Renal pelvis (tissue), 4 donors: Measurements from ENCODE around the gene DIP2B. TPM values are rescaled to one million over a fixed set of nuclear protein-coding genes. Genes with fewer than 3 reads are reported as not detected.
"Not testable (repeated sequence)": the region's sequence is repeated elsewhere in the genome, so short reads cannot be mapped to it uniquely, and the experiment has no call there.

Experiments used
- DNase-seq: peaks from one replicate; pipeline ENCODE4 v3.0.0-alpha.2; 2013
- polyA plus RNA-seq, 3 donors: library from polyadenylated mRNA; unstranded; fragments of 120-200 nt; gene quantifications; one replicate each; pipeline ENCODE4 v1.2.1, GENCODE V29; 2013; ENCODE audit not compliant: insufficient read length in 3 of 3

The DIP2B gene
- polyA plus RNA-seq, 3 donors: 22.7 to 25.5 (median 25.2) TPM

DNA sequence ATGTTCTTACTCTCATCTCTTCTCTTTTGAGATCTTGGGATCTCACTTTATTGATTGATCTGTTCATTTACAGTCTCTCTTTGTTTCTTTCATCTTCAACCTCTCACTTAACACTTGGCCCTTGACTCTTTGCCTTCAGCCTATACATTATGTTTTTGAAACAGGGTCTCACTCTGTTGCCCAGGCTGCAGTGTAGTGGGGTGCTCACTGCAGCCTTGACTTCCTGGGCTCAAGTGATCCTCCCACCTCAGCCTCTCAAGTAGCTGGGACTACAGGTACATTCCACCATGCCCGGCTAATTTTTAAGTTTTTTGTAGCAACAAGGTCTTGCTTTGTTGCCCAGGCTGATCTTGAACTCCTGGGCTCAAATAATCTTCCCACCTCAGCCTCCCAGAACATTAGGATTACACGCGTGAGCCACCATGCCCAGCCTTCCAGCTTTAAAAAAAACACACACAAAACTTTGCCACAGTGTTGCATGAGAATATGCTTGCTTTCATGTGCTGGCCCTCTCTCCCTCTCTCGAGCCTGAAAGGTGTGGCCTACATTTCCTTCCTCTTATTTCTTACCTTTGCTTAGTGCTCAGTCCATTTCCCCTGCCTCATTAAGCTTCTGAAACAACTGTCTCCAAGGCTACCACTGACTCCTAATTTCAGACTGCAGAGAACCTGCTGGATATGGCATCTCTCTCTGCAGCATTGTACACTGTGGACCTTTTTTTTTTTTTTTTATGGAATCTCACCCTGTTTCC, 9.9 kb downstream of the DIP2B start:
- no peak for DNase-seq

DNA sequence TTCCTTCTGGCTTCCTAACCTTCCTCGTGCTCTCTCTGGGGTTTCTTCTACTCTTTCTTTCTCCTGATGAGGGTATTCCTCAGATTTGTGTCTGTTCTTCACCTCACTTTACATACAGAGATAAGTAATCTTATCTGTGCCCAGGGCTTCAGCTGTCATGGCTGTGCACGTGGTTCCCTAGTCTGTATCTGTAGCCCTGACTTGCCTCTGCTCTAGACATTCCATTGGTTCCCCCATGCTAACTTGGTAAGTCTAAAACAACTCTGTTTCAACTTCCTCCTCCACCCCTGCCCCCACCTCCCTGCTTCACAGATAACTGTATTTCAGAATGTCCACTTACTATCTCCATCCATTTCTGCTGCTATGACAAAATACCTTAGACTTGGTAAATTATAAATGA, 10.8 kb downstream of the DIP2B start:
- DNase-seq: no peak

DNA sequence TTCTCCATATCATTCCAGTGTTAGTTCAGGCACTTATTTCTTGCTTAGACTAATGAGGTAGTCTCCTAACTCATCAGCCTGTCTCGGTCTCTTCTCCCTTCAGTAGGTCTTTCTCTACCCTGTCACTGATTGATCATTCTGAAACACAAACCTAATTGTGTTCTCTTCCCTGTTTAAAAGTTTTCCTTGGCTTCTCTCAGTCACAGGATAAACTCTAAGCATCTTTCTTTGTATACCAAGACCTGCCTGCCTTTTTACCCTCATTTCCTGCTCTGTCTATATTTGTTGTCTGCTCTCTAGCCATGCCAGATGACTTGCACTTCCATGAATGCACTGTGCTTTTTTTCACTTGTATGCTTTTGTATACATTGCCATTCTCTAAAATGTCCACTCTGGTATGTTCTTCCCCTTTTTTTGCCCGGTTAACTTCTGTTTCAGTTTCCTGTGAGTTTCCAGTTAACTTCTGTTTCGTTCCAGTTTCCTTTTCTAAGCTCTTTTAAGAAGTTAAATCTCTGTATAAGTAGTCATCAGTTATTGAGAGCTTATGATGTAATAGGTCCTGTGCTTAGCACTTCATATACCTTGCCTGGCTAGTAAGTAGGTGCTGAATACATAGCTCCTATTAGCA, 12.8 kb downstream of the DIP2B start:
- DNase-seq: no peak

DNA sequence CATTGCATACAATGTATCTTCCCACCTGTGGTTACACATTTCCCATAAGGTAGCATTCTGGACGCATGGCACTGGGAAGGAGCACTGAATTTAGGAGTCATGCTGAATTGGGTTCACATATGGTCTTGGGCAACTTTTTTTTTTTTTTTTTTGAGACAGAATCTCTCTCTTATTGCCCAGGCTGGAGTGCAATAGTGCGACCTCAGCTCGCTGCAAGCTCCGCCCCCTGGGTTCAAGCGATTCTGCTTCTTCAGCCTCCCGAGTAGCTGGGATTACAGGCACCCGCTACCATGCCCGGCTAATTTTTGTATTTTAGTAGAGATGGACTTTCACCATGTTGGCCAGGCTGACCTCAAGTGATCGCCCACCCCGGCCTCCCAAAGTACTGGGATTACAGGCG, 13.3 kb downstream of the DIP2B start:
- no peak for DNase-seq

DNA sequence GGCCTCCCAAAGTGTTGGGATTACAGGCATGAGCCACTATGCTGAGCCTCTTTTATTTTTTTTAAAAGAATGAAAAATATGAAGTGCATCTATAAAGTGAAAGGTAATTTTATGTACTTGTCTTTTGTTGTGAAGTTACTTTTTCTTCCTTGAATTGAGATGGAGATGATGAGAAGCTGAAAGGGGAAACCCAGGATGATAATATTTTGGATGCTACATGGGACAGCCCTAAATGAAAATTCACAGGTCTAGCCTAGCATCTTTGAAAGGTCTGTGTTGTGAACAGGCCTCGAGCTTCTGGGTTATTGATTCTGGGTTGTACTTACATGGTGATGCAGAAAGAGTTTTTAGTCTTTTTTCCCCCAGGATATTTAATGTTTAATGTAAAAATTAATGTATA, 14.6 kb downstream of the DIP2B start:
- no peak for DNase-seq

DNA sequence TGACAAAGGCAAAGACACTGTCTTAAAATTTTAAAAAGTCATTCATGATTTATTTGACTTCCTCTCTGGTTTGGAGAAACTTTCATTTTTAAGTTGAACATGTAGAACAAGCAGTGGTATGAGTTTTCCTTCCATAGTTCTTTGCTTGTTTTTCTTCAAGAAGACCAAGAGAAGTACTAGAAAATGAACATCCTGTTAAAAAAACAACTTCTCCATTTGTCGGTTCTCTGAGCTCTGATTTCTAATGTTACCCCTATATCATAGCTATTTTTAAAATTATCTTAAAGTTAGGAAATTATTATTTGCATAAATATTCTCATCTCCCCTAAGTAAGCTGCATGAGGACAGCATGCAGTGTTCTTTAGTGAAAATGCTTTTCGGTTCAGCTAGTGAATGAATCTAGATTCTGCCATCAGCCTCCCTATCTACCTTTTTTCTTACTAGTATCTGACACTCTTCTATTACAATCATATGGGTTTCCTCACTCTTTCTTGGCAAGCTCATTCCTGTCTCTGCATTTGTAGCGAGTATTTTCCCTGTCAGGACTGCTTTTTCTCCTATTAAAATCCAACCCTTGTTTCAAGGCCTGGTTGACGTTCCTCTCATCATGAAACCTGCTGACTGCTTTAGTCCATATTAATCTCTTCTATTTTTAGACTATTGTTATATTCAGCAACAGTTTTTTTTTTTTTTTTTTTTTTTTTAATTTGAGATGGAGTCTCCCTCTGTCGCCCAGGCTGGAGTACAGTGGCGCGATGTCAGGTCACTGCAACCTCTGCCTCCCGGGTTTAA, 15.8 kb downstream of the DIP2B start:
- DNase-seq: no peak

DNA sequence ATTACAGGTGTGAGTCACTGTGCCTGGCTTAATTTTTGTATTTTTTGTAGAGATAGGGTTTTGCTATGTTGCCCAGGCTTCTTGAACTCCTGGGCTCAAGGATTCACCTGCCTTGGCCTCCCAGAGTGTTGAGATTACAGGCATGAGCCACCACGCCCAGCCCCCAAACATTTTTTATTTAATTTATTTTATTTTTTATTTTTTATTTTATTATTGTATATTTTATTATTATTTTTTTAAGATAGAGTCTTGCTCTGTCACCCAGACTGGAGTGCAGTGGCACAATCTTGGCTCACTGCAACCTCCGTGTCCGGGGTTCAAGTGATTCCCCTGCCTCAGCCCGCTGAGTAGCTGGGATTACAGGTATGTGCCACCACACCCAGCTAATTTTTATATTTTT, 17.0 kb downstream of the DIP2B start:
- not testable (repeated sequence) for DNase-seq

DNA sequence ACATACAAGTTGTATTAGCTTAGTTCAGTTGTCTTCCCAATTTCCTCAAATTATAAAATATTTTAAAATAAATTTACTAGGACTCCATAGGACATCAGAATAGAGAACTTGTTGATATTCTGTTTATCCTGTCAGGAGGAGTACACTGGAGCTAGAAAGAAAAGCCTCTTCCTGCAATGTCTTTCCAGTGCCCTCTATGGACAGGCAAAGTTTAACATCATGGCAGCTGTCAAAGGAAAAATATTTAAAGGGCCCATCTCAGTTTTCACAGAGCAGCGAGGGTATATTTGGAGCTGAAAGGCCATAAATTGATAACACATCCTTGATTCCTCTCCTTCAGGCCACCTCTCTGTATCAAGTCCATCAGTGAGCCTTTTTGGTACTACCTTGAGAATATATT, 19.0 kb downstream of the DIP2B start:
- no peak for DNase-seq

DNA sequence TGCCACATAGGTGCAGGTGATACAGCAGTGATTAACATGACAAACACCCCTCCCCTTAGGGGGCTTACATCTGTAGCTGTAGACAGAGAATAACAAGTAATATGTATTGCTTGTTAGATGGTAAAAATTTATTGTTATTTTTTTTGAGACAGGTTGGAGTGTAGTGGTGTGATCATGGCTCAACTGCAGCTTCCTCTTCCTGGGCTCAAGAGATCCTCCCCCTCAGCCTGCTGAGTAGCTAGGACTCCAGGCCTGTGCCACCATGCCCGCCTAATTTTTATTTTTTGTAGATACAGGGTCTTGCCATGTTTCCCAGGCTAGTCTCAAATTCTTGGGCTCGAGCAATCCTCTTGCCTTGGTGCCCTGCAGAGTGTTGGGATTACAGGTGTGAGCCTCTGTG, 19.8 kb downstream of the DIP2B start:
- DNase-seq: no peak

DNA sequence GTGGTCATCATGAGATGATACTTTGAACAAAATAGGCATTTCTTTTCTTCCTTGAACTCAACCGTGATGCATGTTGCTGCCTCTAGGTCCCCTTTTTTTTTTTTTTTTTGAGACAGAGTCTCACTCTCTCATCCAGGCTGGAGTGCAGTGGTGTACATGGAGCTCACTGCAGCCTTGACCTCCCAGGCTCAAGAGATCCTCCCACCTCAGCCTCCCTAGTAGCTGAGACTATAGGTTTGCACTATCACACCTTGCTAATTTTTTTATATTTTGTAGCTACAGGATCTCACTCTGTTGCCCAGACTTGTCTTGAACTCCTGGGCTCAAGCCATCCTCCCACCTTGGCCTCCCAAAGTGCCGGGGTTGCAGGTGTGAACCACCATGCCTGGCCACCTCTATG, 20.6 kb downstream of the DIP2B start:
- no peak for DNase-seq

DNA sequence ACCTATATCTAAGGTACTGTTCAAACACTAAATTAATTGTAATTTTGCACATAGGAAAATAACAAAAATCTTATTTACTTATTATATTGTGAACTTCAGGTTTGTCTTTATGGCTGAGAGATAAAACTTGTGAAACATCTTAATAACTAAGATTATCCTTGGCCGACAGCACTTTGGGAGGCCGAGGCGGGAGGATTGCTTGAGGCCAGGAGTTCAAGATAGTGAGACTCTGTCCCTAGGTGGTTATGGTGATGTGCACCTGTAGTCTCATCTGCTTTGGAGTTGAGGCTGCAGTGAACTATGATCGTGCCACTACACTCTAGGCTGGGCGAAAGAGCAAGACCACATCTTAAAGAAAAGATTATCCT, 22.6 kb downstream of the DIP2B start:
- DNase-seq: no peak

DNA sequence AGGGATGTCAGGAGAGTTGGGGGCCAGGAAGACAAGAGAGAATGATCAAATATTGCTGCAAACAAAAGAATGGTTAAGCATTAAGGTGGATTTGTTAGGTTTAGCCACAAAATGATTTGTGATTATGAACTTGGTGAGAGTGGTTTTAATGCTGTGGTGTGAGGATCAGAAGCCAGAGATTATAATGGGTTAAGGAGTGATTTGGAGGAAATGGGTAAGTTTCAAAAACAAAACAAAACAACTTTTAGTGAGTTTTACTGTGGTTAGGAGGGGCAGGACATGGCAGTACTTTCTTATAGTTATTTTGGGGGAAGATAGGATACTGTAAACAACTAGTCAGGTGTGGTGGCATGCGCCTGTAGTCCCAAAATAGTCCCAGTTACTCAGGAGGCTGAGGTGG, 24.0 kb downstream of the DIP2B start:
- no peak for DNase-seq

DNA sequence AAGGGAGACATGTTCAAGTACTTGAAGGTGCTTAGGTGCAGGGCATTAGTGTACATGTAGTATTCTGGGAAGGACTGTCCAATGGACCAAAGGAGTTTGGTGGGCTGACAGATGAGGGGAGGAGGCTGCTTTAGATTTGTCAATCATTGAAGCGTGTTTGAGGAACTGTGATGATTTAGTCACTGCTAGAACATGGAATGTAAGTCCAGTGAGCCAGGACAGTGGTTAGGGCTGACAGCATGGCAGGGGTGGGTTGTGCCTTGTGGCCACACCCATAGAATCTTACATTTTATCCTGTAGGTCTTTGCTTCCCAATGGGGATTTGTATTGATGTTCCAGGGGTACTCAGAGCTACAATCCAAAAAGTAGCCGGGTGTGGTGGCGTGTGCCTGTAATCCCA, 24.6 kb downstream of the DIP2B start:
- no peak for DNase-seq

DNA sequence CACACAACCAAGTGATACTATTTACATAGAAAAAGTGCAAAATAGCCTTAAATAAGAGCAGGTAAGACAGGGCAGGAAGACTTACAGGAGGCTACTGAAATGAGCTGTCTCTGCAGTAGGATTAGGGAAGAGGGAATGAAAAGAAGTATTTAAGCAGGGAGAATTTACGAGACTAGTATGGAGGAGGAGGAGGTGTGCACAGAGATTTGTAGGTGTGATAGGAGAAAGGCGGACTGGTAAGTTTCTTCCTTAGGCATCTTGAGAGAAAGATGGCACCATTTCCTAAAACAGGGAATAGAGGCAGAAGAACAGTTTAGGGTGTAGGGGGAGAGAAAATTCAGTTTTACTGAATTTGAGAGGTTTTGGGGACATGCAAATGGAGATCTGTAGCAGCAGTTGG, 25.7 kb downstream of the DIP2B start:
- no peak for DNase-seq

DNA sequence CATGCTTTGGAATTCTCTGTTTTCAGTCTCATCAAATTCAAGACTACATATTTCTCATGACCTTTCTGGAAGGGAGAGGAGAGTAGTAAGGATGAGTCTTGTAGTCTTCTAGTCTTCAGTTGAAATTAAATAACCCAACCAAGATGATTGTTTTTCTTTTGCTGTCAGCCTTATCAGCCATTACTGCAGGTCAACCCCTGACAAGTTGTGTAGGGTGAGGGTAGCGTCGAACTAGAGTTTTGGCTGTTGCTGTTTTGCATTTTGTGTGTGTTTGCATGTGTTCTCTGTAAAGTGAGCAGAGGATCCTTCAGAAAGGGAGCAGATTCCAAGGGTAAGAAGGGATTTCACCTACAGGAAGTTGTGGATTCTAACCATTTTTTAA, 28.4 kb downstream of the DIP2B start:
- DNase-seq: no peak

DNA sequence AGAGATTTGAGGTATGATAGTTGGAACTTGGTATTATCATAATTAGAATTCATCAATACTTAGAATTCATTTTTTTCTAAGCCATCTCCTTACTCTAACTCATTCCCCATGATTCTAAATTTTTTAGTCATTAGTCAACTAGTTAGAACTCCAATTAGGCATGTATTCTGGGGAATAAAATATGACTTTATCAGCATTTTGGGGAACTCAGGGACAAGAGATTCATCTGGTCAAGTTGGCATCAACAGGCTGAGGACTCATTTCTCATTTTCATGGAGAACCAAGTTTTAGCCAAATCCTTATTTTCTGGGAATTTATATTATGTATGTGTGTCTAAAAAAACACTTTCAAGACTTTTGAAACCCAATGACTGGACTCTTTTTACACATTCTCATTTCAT, 29.2 kb downstream of the DIP2B start:
- no peak for DNase-seq

DNA sequence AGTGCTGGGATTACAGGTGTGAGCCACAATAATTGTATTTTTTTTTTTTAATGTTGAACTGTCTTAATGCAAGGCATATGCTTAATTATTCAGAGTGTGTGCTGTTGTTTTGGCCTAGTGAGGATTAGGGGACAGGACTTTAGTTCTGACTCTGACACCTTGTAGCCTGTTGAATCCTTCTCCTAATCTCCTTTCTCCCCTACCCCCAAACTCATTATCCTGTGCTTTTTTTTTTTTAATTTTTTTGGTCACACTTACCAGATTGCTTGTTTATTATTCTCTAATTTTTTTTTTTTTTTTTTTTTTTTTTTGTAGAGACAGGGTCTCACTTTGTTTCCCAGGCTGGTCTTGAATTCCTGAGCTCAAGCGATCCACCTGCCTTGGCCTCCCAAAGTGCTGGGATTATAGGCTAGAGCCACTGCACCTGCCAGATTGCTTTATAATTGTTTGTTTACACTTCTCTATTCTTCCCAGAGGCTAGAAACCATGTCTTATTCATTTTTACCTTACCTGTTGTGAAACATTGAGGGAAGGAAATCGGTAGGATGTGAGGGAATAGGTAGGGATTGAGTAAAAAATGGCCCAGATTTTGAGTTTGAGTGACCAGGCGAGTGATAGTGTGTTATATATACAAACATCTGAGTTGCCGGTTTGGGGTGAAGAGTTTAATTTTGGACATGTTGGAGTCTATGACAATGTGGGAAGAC, 32.2 kb downstream of the DIP2B start:
- DNase-seq: no peak

DNA sequence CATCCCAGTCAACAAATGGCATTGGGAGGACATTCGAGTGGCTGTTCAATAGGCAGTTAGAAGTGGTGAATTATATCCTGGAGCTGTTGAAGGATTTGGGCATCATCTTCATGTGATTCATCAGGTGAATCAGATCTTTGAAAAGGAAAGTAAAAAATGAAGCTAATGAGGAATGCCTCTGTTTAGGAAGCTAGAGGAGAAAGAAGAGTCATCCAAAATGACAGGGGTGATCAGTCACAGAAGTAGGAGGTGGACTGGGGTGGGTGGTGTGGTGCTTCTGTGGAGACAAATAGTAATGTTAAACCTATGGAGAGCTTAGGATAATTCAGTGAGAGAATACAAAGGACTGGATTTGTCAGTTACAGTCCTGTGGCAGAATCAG, 32.7 kb downstream of the DIP2B start:
- DNase-seq: no peak

DNA sequence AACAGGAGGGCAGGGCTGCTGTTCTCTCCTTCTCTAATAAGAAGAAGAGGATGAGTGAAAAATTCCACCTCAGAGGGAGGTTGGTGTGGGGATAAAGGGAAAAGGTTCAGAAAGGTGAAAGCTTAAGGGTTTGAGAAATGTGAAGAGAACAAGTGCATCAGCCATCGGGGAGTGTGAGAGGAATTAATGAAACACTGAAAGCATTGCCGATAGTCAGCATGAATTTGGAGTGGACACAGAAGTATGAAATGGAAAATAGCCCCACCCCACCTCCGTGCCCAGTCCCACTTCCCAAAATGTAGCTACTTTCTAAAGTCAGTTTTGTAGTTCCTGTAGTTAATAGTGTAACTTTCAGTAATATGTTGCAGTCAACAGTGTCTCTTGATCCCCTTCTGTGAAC, 33.4 kb downstream of the DIP2B start:
- DNase-seq: no peak

DNA sequence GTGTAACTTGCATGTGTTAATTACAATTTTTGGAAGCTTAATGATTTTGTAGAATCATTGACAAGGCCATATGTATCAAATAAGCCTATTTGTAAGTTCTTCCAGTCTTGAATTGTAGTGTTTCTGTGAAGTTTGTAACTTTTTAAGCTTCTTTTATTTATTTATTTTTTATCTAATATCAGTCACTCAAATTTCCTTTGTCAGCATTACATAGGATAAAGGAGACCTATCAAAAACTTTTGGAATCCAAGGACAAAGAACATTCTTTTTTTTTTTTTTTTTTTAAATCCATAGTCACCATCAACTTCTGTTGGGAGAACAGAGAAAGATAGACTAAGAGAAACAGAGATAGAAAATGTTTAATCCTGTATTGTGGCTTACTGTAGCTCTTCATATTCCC, 36.4 kb downstream of the DIP2B start:
- no peak for DNase-seq

DNA sequence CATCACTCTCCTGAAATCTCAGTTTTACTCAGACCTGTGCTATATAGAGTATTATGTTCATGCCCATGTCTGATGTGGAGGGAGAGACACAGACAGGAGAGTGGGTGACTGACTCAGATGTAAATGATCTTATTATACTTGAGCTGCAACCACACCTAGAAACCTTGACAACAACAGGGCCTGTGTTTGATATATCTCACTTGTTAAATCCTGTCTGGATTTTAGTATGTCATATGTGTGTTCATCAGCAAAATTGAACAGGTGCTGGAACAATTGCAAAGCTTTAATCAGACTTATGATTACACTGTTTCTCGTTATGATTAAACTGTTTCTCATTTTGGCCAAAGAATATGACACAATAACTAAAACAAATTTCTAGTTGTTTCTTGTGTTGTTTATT, 37.7 kb downstream of the DIP2B start:
- DNase-seq: no peak

DNA sequence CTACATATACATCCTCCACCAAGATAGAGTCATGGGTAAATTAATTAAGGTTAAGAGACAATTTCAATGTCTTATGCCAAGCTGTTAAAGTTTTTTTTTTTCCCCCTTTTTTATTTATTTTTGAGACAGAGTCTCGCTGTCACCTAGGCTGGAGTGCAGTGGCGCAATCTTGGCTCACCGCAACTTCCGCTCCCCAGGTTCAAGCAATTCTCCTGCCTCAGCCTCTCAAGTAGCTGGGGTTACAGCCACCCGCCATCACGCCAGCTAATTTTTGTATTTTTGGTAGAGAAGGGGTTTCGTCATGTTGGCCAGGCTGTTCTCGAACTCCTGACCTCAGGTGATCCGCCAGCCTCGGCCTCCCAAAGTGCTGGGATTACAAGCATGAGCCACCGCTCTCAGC, 38.4 kb downstream of the DIP2B start:
- not testable (repeated sequence) for DNase-seq

DNA sequence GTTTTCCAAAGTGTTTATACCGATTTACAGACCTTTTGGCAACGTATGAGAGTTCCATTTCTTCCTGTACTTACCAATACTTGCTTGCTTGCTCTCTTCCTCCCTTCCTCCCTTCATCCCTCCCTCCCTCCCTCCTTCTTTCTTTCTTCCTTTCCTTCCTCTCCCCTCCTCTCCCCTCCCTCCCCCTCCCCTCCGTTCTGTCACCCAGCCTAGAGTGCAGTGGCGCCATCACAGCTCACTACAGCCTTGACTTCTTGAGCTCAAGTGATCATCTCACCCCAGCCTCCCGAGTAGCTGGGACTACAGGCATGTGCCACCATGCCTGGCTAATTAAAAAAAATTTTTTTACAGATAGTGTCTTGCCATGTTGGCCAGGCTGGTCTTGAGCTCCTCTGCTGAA, 40.4 kb downstream of the DIP2B start:
- no peak for DNase-seq
